ENCODE results near the gene HEPHL1.

Gene HEPHL1

GRCh38 chr11:94130298-94131046, 109.3 kb downstream of the HEPHL1 start:
- no peak overlapping the region for H3K27ac ChIP-seq
- TF ChIP-seq ZFX (IDR thresholded peaks at IDR 0.05; ENCODE audit: borderline replicate concordance) = no peak
- TF ChIP-seq CTCF (IDR thresholded peaks at IDR 0.05) = no peak

- no peak overlapping the region for H3K27ac ChIP-seq
- TF ChIP-seq CTCF (IDR thresholded peaks at IDR 0.05) (no peak), ZFX (IDR thresholded peaks at IDR 0.05; ENCODE audit: borderline replicate concordance) (no peak)
These were observed 110.0 kb downstream of the HEPHL1 start for GRCh38 chr11:94131047-94131717.

DNA sequence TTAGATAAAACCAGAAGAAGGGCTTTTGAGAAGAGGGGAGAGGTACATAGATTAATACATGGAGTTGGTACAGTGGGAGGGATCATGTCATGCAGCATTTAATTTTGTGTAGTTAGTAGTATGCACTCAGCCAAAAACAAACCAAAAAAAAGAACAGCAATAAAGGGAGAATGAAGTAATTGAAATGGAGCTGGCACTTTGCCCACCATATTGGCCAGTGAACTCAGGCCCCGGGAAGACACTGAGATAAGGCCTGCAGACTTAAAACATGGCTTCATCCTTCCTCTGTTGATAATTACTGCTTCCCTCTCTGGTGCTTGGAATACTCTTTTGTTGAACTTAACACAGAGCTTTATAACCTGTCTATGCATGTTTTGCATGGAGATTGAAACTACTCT, 110.6 kb downstream of the HEPHL1 start:
- no peak for TF ChIP-seq ZFX (IDR thresholded peaks at IDR 0.05; ENCODE audit: borderline replicate concordance)
- TF ChIP-seq CTCF (IDR thresholded peaks at IDR 0.05) = no peak
- H3K27ac ChIP-seq = no peak overlapping the region

DNA sequence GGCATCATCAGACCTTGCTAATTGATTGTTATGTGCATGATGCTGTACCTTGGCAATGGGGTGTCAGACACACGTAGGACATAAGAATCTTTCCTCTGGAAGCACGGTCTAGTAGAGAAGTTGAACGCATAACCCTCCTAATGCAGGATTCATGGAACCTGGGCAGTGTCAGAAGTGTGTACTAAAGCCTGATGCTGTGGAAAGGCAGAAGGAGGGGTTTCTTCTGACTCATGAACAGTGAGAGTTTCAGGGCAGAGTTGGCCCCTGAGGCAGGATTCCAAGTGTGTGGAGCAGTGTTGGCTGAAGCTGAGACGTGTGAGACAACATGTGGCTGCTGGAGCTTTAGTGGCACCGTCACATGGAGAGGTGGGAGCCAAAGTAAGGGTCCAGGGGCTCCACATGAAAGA, 111.0 kb downstream of the HEPHL1 start:
- TF ChIP-seq CTCF (IDR thresholded peaks at IDR 0.05) (no peak), ZFX (IDR thresholded peaks at IDR 0.05; ENCODE audit: borderline replicate concordance) (no peak)
- H3K27ac ChIP-seq = no peak overlapping the region

- no peak overlapping the region for H3K27ac ChIP-seq
- no peak for TF ChIP-seq ZFX (IDR thresholded peaks at IDR 0.05; ENCODE audit: borderline replicate concordance)
- TF ChIP-seq CTCF (IDR thresholded peaks at IDR 0.05) = no peak
These were observed 111.8 kb downstream of the HEPHL1 start for GRCh38 chr11:94132823-94133408.

DNA sequence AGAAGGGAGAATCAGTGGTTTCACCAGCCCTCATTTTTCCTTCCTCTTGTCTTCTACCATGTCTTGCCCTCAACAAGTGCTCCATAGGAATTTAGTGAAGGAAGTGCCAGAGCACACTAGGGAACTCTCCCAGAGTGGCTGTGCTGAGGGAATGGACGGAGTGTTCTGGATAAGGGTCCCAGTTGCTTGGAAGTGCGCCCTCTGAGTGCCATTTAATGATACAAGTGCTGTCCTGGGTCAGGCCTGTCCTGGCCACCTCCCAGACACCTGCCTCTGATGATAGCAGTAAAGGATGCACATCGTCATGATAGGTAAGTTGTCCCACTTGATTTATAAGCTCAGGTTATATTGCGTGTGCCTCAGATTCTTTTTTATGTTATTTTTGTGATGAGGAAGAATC, 112.6 kb downstream of the HEPHL1 start:
- TF ChIP-seq CTCF (IDR thresholded peaks at IDR 0.05) (no peak), ZFX (IDR thresholded peaks at IDR 0.05; ENCODE audit: borderline replicate concordance) (no peak)
- no peak overlapping the region for H3K27ac ChIP-seq
